ENCODE measurements around the gene TMEM127. TPM values are rescaled to one million over a fixed set of nuclear protein-coding genes. Genes with fewer than 3 reads are reported as not detected.

The TMEM127 gene
- total and polyA plus RNA-seq, 2 donors (not counting 1 experiment from before 2014, with no cell fraction given), result 21.5 to 48.0 TPM

- H3K79me2 ChIP-seq (ENCODE audit: control insufficient read depth, insufficient read depth, low read length), result peaks cover 3% of the 10 kb centered on the region
- Mint-ChIP-seq H3K9me3 (ENCODE audit: insufficient read depth) (no peaks in the 10 kb centered on the region), H3K27me3 (no peaks in the 10 kb centered on the region), H3K4me3 (no peak overlapping the region), H3K27ac (no peak overlapping the region), H3K4me1 (no peaks in the 10 kb centered on the region)
- H3K27me3 ChIP-seq (replicated peaks in 1 of 4; ENCODE audit: control extremely low read depth in 1 of 4, control insufficient read depth in 3 of 4, insufficient read depth in 4 of 4, low read length in 3 of 4), result no peaks in the 10 kb centered on the region
- intact Hi-C loops (cut with micrococcal nuclease), result no loop called here
- DNase-seq (no peak), ATAC-seq (ENCODE audit: low read depth) (no peak)
- no peak overlapping the region for H3K27ac ChIP-seq (ENCODE audit: low read length in 2 of 2)
- TF ChIP-seq CTCF (IDR thresholded peaks at IDR 0.05), result no peak
- TF ChIP-seq EZH2 (IDR thresholded peaks at IDR 0.05; ENCODE audit: borderline replicate concordance, insufficient read depth, low read depth, low read length, poor library complexity, severe bottlenecking), result no peak
- no peaks in the 10 kb centered on the region for H3K9me3 ChIP-seq (ENCODE audit: control extremely low read depth in 1 of 3, control insufficient read depth in 2 of 3, insufficient read depth in 1 of 3, low read length in 2 of 3)
- H3K36me3 ChIP-seq (replicated peaks in 1 of 2; ENCODE audit: control extremely low read depth in 1 of 2, control insufficient read depth in 1 of 2, extremely low read depth in 1 of 2, insufficient read depth in 2 of 2, low read length in 1 of 2), result peaks cover 19 to 97% of the 10 kb centered on the region in 2 experiments
- CTCF ChIA-PET, result no interaction called here
- H3K4me3 ChIP-seq (ENCODE audit: control extremely low read depth in 1 of 5, extremely low read depth in 1 of 5, insufficient read depth in 1 of 5, low read depth in 2 of 5, low read length in 4 of 5), result no peak overlapping the region
- H3K4me1 ChIP-seq (ENCODE audit: control insufficient read depth in 2 of 2, insufficient read depth in 2 of 2, low read length in 2 of 2), result no peaks in the 10 kb centered on the region
- POLR2A ChIA-PET, result interaction anchor here (1.4 kb wide), 1 partner anchor 13 kb away, joined by 4 read pairs; no protein-coding TSS in a partner anchor
- no peaks in the 10 kb centered on the region for H4K20me1 ChIP-seq (ENCODE audit: control insufficient read depth, insufficient read depth, low read length, poor library complexity, severe bottlenecking)
- WGBS (ENCODE audit: insufficient coverage), result 91% methylated on average over 5 of the region's 5 CpGs
- H2AFZ ChIP-seq (ENCODE audit: insufficient read depth, low read depth, low read length, poor library complexity, severe bottlenecking), result no peak overlapping the region
- H3K4me2 ChIP-seq (replicated peaks; ENCODE audit: low read depth, low read length, poor library complexity, severe bottlenecking), result no peak overlapping the region
- H3K9ac ChIP-seq (ENCODE audit: low read length), result no peak overlapping the region
Measured at GRCh38 chr2:96291751-96292150, 26.0 kb upstream of the TMEM127 start.

GRCh38 chr2:96287273-96287856 lies 21.6 kb upstream of the TMEM127 start:
- POLR2A ChIA-PET, result interaction anchor here (0.6 kb wide), 1 partner anchor 63 kb away, joined by 3 read pairs; no protein-coding TSS in a partner anchor
- Mint-ChIP-seq H3K4me3 (no peak overlapping the region), H3K4me1 (no peaks in the 10 kb centered on the region), H3K27ac (no peak overlapping the region), H3K9me3 (ENCODE audit: insufficient read depth) (no peaks in the 10 kb centered on the region), H3K27me3 (no peaks in the 10 kb centered on the region)
- no peak overlapping the region for H3K4me2 ChIP-seq (replicated peaks; ENCODE audit: low read depth, low read length, poor library complexity, severe bottlenecking)
- H3K27me3 ChIP-seq (replicated peaks in 1 of 4; ENCODE audit: control extremely low read depth in 1 of 4, control insufficient read depth in 3 of 4, insufficient read depth in 4 of 4, low read length in 3 of 4), result no peaks in the 10 kb centered on the region
- CTCF ChIA-PET, result interaction anchor here (0.8 kb wide), 1 partner anchor 182 kb away, joined by 3 read pairs; no protein-coding TSS in a partner anchor
- no peak overlapping the region for H2AFZ ChIP-seq (ENCODE audit: insufficient read depth, low read depth, low read length, poor library complexity, severe bottlenecking)
- DNase-seq (no peak), ATAC-seq (ENCODE audit: low read depth) (no peak)
- no peaks in the 10 kb centered on the region for H4K20me1 ChIP-seq (ENCODE audit: control insufficient read depth, insufficient read depth, low read length, poor library complexity, severe bottlenecking)
- peaks cover 16 to 98% of the 10 kb centered on the region in 2 experiments for H3K36me3 ChIP-seq (replicated peaks in 1 of 2; ENCODE audit: control extremely low read depth in 1 of 2, control insufficient read depth in 1 of 2, extremely low read depth in 1 of 2, insufficient read depth in 2 of 2, low read length in 1 of 2)
- H3K79me2 ChIP-seq (ENCODE audit: control insufficient read depth, insufficient read depth, low read length), result no peaks in the 10 kb centered on the region
- intact Hi-C loops (cut with micrococcal nuclease), result no loop called here
- no peak for TF ChIP-seq CTCF (IDR thresholded peaks at IDR 0.05)
- TF ChIP-seq EZH2 (IDR thresholded peaks at IDR 0.05; ENCODE audit: borderline replicate concordance, insufficient read depth, low read depth, low read length, poor library complexity, severe bottlenecking), result no peak
- H3K27ac ChIP-seq (ENCODE audit: low read length in 2 of 2), result no peak overlapping the region
- 76% methylated on average over 6 of the region's 6 CpGs for WGBS (ENCODE audit: insufficient coverage)
- H3K4me1 ChIP-seq (ENCODE audit: control insufficient read depth in 2 of 2, insufficient read depth in 2 of 2, low read length in 2 of 2), result no peaks in the 10 kb centered on the region
- H3K9me3 ChIP-seq (ENCODE audit: control extremely low read depth in 1 of 3, control insufficient read depth in 2 of 3, insufficient read depth in 1 of 3, low read length in 2 of 3), result no peaks in the 10 kb centered on the region
- no peak overlapping the region for H3K4me3 ChIP-seq (ENCODE audit: control extremely low read depth in 1 of 5, extremely low read depth in 1 of 5, insufficient read depth in 1 of 5, low read depth in 2 of 5, low read length in 4 of 5)
- no peak overlapping the region for H3K9ac ChIP-seq (ENCODE audit: low read length)
